DMS153 treated with DMSO at 0.1 percent for 48 hours (cell line): ENCODE results near the gene CREB3L2.
"Not testable (repeated sequence)": the region's sequence is repeated elsewhere in the genome, so short reads cannot be mapped to it uniquely, and the experiment has no call there.

Source experiments
- DNase-seq: peaks from one replicate; lab custom pipeline; 2025; ENCODE audit not compliant: unreplicated experiment; lab: John Stamatoyannopoulos, UW

The CREB3L2 gene

GRCh38 chr7:138001529-138002095 lies at the start of gene CREB3L2:
CREB3L2 (minus strand) TSS chr7:138002086; CDS start chr7:138001705, 381 bp downstream.
- DNase-seq = no peak

GRCh38 chr7:138049505-138050116 lies 47.7 kb upstream of the CREB3L2 start:
- DNase-seq = no peak

- DNase-seq = no peak
These were observed 46.0 kb upstream of the CREB3L2 start for GRCh38 chr7:138047907-138048306.

- DNase-seq = no peak
These were observed 43.0 kb upstream of the CREB3L2 start for GRCh38 chr7:138044897-138045296.

GRCh38 chr7:138040063-138040462 lies 38.2 kb upstream of the CREB3L2 start:
- DNase-seq = not testable (repeated sequence)

- DNase-seq = no peak
These were observed 34.2 kb upstream of the CREB3L2 start for GRCh38 chr7:138036135-138036534.

GRCh38 chr7:138033241-138033640 lies 31.4 kb upstream of the CREB3L2 start:
- no peak for DNase-seq

- no peak for DNase-seq
These were observed 30.9 kb upstream of the CREB3L2 start for GRCh38 chr7:138032770-138033169.

GRCh38 chr7:138032186-138032585 lies 30.3 kb upstream of the CREB3L2 start:
- no peak for DNase-seq

- no peak for DNase-seq
These were observed 28.9 kb upstream of the CREB3L2 start for GRCh38 chr7:138030679-138031351.

GRCh38 chr7:138029941-138030340 lies 28.1 kb upstream of the CREB3L2 start:
- no peak for DNase-seq

- DNase-seq = no peak
These were observed 27.2 kb upstream of the CREB3L2 start for GRCh38 chr7:138029126-138029525.

GRCh38 chr7:138027100-138027499 lies 25.2 kb upstream of the CREB3L2 start:
- DNase-seq = no peak

- DNase-seq = no peak
These were observed 23.6 kb upstream of the CREB3L2 start for GRCh38 chr7:138025215-138026186.

GRCh38 chr7:138024765-138025164 lies 22.9 kb upstream of the CREB3L2 start:
- no peak for DNase-seq

GRCh38 chr7:138024343-138024691 lies 22.4 kb upstream of the CREB3L2 start:
- no peak for DNase-seq

GRCh38 chr7:138023618-138024342 lies 21.9 kb upstream of the CREB3L2 start:
- DNase-seq = no peak

- no peak for DNase-seq
These were observed 20.0 kb upstream of the CREB3L2 start for GRCh38 chr7:138021889-138022288.

- DNase-seq = no peak
These were observed 16.1 kb upstream of the CREB3L2 start for GRCh38 chr7:138017992-138018391.

GRCh38 chr7:138015096-138015495 lies 13.2 kb upstream of the CREB3L2 start:
- DNase-seq = no peak

- no peak for DNase-seq
These were observed 12.8 kb upstream of the CREB3L2 start for GRCh38 chr7:138014686-138015085.
